ENCODE results near the gene PLEKHB2.

DNA sequence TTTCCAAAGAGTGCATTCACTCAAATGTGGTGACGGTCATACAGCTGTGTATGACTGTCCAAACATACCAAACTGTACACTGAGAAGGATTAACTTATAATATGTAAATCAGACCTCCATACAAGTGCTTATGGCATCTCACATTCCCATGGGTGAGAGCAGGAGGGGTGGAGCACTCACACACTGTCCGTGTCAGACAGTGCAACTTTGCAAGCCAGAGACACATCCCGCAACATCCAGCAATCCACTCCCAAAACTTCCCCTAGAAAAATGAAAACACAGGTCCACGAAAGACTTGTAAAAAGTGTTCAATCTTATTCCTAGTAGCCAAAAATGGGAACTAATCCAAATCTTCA, 48.2 kb upstream of the PLEKHB2 start:
- TF ChIP-seq, protein P1, sequence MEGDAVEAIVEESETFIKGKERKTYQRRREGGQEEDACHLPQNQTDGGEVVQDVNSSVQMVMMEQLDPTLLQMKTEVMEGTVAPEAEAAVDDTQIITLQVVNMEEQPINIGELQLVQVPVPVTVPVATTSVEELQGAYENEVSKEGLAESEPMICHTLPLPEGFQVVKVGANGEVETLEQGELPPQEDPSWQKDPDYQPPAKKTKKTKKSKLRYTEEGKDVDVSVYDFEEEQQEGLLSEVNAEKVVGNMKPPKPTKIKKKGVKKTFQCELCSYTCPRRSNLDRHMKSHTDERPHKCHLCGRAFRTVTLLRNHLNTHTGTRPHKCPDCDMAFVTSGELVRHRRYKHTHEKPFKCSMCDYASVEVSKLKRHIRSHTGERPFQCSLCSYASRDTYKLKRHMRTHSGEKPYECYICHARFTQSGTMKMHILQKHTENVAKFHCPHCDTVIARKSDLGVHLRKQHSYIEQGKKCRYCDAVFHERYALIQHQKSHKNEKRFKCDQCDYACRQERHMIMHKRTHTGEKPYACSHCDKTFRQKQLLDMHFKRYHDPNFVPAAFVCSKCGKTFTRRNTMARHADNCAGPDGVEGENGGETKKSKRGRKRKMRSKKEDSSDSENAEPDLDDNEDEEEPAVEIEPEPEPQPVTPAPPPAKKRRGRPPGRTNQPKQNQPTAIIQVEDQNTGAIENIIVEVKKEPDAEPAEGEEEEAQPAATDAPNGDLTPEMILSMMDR (IDR thresholded peaks at IDR 0.05) = no peak
- TF ChIP-seq POLR2A (IDR thresholded peaks at IDR 0.05) = no peak
